HG03097 (cell line): Measurements from ENCODE around the gene CCP110.
A peak's percentile ranks its signal among the peaks of the same experiment; 100 is the strongest.
"Not testable (repeated sequence)": the region's sequence is repeated elsewhere in the genome, so short reads cannot be mapped to it uniquely, and the experiment has no call there.

Source experiments
- ATAC-seq: cut with Tn5 transposase; IDR thresholded peaks from one replicate; pipeline ENCODE4 v1.9.1; 2021; ENCODE audit not compliant: unreplicated experiment, low FRiP score

CCP110 gene

DNA sequence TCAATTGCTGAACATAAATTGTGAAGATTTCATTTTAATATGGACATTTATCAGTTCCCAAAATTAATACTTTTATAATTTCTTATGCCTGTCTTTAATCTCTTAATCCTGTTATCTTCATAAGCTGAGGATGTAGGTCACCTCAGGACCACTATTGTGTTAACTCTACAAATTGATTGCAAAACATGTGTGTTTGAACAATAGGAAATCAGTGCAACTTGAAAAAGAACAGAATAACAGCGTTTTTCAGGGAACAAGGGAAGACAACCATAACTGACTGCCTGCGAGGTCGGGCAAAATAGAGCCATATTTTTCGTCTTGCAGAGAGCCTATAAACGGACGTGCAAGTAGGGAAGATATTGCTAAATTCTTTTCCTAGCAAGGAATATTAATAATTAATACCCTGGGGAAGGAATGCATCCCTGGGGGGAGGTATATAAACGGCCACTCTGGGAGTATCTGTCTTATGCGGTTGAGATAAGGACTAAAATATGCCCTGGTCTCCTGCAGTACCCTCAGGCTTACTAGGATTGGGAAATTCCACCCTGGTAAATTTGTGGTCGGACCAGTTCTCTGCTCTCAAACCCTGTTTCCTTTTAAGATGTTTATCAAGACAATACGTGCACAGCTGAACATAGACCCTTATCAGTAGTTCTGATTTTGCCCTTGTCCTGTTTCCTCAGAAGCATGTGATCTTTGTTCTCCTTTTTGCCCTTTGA lies 19.7 kb downstream of the CCP110 start:
- not testable (repeated sequence) for ATAC-seq

DNA sequence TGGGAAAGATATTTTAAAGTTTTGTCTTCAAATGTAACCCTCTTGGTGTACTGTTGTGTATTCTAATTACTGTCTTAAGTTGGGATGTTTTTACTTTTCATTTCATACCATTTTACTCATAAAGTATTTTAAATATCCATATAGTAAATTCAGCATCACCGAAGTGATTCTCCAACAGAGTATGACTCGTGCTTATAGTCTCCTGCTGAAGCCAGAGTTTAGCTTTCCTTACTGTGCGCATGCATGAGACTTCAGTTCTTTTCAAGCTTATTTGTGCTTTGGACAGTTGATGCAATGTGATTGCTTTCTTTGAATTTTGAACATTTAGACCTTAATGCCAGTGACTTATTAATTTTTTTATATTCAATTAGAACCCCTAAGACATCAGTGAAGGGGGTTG lies 24.4 kb downstream of the CCP110 start:
- no peak for ATAC-seq

DNA sequence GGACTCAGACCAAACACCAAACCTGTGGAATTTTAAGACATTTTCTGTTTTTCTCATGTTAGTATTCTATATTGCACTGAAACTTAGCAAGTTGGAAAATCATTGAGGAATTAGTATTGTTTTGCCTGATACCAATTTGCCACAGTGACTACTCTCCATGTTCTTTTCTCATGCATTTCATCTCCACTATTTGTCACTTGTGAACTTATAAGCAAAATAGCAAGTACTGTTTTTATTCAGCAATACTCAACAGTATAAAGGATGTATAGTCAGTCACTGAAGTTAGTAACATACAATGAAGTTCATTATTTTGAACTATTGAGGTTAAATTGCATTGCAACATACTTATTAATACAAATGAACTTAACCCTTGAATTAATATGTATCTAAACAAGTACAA lies 25.9 kb downstream of the CCP110 start:
- no peak for ATAC-seq

- ATAC-seq = peak; percentile 97
These were observed 31.6 kb downstream of the CCP110 start, which contains the start of gene VPS35L for GRCh38 chr16:19555186-19555937. VPS35L (plus strand) TSS chr16:19555703; CDS start chr16:19555730, 27 bp downstream.

- no peak for ATAC-seq
These were observed 32.4 kb downstream of the CCP110 start for GRCh38 chr16:19555938-19556771.

GRCh38 chr16:19559242-19559910 lies 35.6 kb downstream of the CCP110 start:
- ATAC-seq = no peak

GRCh38 chr16:19560078-19560477 lies 36.3 kb downstream of the CCP110 start:
- ATAC-seq = no peak

GRCh38 chr16:19563377-19563776 lies 39.6 kb downstream of the CCP110 start:
- ATAC-seq = no peak

GRCh38 chr16:19566362-19566761 lies 42.6 kb downstream of the CCP110 start:
- no peak for ATAC-seq

DNA sequence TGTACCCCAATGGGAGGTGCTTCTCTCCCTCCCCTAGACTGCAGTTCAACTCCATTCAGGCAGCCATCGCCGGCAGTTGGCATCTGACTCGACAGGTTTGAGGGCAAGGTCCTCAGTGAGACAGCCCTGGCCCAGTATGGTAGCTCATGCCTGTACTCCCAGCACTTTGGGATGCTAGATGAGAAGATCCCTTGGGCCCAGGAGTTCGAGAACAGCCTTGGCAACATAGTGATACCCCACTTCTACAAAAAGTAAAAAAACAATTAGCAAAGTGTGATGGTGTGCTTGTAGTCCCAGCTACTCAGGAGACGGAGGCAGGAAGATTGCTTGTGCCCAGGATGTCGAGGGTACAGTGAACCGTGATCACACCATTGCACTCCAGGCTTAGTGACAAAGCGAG lies 43.8 kb downstream of the CCP110 start:
- no peak for ATAC-seq

DNA sequence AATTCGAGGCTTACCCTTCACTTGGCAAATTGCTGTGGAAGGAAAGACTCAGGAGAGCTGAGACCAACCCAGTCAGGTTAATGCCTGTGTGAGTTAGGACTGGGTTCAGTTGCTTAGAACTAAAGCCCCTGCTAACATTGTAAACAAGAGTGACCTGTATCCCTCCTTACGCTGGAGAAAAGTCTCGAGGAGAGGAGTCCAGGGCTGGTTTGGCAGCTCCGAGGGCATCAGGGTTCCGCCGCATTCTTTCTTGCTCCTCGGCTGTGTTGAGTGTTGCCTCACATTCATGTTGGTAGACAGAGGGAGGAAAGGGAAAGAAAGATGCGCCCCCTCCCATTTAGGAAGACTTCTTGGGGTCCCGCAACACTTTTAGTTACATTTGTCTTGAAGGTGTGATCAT lies 50.3 kb downstream of the CCP110 start:
- ATAC-seq = no peak

- no peak for ATAC-seq
These were observed 50.9 kb downstream of the CCP110 start for GRCh38 chr16:19574615-19575014.

DNA sequence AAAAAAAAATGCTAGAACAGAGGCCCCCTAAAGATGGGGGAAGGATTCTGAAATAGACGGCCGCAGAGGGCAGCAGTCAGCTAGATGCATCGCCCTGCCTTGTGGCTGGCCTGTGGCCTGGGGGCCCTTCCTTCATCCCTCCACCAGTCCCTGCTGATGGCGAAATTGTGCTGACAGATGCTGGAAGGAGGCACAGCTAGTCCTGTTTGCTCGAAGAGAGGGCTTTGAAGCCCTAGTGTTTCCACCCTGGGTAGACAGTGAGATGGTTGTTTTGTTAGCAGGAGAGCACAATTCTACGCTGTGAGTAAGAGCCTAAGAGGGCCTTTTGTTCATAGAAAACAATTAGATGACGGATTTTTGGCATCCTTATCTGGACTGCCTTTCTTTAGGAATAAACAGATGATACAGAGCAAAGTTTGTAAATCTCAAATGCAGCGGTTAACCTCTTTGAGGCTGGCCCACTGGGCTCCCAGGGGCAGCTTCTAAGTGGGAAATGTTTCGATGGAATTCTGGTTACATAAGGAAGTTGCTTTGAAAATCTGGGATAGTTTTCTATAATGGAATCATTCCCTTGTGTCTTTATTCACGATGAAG lies 54.7 kb downstream of the CCP110 start:
- no peak for ATAC-seq

GRCh38 chr16:19582050-19582831 lies 58.5 kb downstream of the CCP110 start:
- no peak for ATAC-seq

GRCh38 chr16:19583665-19584300 lies 60.0 kb downstream of the CCP110 start:
- no peak for ATAC-seq

DNA sequence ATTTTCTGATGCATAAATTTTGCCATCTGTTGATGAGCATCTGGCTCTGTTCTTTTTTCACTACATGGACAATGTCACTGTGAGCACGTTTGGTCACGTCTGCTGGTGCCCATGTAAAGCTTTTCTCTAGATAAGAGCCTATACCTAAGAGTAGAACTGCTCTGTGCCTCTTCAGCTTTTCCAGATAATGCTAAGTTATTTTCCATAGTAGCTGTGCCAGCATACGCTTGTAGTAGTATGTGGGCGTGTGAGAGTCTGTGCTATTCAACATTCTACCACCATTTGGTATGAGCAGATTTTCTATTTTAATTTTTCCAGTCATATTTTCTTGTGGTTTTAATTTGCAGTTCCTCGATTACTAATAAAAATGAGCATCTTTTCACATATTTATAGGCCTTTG lies 64.9 kb downstream of the CCP110 start:
- no peak for ATAC-seq

DNA sequence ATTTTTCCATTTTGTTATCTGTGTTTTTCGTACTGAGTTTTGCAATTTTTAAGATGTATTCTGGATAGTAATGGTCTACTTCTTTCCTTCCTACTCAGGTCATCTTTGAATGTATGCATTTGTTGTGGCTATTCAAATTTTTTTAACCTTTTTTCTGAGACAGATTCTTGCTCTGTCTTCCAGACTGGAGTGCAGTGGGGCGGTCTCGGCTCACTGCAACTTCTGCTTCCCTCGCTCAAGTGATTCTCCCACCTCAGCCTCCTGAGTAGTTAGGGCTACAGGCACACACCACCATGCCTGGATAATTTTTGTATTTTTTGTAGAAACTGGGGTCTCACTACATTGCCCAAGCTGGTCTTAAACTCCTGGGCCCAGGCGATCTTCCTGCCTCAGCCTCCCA lies 65.4 kb downstream of the CCP110 start:
- ATAC-seq = no peak

DNA sequence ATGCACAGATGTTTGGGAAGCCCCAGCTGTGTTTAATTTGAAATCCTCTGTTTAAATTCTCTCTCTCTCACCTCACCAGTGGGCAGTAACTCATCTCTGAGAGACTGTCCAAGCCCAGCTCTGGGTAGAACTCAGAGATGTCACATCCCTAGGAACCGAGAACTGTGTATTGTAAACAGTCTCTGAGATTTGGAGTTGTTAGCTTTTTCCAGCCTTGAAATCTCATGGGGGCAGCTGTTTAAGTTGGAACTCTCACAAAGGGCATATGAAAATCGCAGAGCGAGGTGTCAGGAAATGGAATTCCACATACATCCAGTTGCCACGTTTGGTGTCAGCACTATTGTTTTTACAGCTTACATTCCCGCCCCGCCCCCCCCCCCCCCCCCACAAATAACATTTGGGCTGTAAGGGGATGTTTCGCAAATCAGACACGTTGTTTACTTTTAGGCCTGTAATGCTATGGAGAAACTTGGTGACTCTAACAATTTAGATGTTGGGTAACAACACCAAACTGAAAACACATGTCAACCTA lies 66.1 kb downstream of the CCP110 start:
- ATAC-seq = no peak
